HG03571 (cell line): ENCODE measurements around the gene DUSP28.
A peak's percentile ranks its signal among the peaks of the same experiment; 100 is the strongest.
"Not testable (repeated sequence)": the region's sequence is repeated elsewhere in the genome, so short reads cannot be mapped to it uniquely, and the experiment has no call there.

Experiments used
- ATAC-seq: cut with Tn5 transposase; IDR thresholded peaks from one replicate; pipeline ENCODE4 v1.9.1; 2021; ENCODE audit not compliant: unreplicated experiment

Gene DUSP28

GRCh38 chr2:240560084-240560479 is at the start of gene DUSP28:
Gene DUSP28, plus strand, starts transcription at chr2:240560357. Its CDS starts 328 bp downstream, at chr2:240560685.
- peak; percentile 49 for ATAC-seq

DNA sequence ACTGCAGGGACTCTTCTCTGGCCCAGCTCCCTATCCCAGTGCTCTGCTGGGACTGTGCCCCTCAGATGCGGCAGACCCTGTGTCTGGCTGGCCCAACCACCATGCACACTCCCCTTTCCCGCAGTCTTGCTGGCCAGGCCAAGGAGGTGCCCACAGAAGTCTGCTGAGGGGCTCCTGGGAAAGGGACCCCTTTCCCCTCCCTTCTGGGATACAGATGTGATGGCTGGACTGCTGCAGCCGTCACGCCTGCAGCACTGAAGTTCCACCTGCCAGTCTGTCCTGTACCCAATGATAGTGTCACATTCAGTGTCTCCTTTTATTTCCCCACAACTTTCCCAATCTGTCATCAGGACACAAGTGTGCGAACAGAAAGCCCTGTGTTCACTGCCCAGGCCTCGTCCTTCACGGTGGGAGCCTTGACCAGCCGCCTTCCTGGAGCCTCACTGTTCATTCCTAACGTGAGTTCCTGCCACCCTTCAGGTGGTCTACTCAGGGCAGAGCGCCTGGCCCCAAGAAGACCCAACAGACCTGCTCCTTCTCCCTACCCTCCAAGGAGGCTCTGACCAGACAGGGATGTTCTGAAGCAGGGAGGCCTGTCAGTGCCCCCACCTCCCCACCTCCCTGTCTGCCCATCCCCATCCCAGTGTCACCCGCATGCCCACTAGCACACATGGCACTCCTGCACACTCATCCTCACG is 49.5 kb upstream of the DUSP28 start:
- no peak for ATAC-seq

- no peak for ATAC-seq
Measured at GRCh38 chr2:240511351-240512108, 48.6 kb upstream of the DUSP28 start.

GRCh38 chr2:240512109-240512485 is 48.1 kb upstream of the DUSP28 start:
- ATAC-seq = no peak

- ATAC-seq = no peak
Measured at GRCh38 chr2:240512666-240513535, 47.3 kb upstream of the DUSP28 start.

- ATAC-seq = peak; percentile 94
Measured at GRCh38 chr2:240513549-240514287, 46.4 kb upstream of the DUSP28 start.

DNA sequence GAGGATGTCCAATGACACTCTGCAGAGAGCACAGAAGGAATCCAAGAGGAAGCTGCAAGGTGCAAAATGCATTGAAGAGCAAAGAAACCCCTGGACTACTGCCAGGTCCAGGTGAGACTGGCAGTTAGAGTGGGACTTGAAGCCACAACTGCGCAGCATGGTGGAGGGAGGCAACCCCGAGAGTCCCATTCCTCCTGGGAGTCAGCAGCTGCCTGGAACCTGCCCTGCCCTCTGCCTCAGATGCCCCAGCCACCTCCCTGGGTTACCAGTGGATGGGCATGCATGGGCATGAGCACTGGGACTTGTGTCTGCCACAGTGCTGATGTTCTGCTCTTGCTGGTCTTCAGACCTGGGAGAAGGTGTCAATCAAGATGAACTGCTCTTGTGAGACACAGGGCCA is 45.5 kb upstream of the DUSP28 start:
- no peak for ATAC-seq

GRCh38 chr2:240517342-240517741 is 42.8 kb upstream of the DUSP28 start:
- ATAC-seq = no peak

DNA sequence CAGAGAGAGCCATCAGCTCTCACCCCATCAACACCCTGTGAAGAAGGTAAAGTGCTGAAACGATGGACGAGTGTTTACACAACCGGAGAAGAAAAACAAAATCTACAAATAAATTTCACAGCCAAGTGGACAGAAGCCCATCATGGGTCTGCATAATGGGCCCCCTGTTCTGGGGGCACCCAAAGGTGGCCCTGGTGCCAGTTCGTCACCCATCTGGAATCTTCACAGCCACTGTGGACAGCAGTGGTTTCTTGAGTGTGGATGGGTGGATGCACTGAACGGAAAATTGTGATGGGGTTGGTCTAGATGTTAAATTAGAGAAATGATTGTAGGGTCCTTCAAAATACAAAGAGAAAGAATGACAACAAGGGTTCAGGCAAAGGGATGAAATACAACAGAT is 41.2 kb upstream of the DUSP28 start:
- no peak for ATAC-seq

DNA sequence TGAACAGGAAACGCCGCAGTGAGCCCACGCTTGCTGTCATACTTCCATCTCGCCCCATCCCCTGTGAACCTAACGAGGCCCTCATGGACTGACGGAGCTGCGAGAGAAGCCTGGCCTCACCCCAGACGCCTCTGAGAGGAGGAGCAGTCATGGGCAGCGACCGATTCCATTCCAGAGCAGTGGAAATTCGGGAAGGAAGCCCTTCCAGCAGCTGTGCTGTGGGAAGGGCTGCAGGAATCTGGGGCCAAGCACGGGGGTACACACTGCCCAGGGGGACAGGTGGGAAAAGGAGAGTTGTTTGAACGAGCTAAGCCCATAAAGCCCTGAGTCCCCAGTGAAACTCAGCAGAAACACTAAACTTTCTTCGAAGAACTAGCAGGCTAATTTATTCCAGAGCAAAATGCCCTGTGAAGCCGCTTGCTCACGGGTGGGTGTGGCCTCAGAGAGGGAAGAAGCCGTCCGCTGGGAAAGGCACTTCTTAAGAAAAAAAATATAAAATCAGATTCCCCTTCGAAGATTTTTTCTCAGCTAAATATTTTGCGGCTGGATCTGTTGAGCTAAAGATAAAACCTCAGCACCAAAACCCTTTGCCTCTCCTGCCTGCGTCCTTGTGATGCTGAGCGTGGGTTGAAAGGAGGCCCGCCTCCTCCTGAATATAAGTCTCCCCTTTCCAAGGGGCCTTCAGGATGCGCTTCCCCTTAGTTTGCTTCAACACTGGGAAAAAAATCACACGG is 40.6 kb upstream of the DUSP28 start:
- ATAC-seq = no peak

DNA sequence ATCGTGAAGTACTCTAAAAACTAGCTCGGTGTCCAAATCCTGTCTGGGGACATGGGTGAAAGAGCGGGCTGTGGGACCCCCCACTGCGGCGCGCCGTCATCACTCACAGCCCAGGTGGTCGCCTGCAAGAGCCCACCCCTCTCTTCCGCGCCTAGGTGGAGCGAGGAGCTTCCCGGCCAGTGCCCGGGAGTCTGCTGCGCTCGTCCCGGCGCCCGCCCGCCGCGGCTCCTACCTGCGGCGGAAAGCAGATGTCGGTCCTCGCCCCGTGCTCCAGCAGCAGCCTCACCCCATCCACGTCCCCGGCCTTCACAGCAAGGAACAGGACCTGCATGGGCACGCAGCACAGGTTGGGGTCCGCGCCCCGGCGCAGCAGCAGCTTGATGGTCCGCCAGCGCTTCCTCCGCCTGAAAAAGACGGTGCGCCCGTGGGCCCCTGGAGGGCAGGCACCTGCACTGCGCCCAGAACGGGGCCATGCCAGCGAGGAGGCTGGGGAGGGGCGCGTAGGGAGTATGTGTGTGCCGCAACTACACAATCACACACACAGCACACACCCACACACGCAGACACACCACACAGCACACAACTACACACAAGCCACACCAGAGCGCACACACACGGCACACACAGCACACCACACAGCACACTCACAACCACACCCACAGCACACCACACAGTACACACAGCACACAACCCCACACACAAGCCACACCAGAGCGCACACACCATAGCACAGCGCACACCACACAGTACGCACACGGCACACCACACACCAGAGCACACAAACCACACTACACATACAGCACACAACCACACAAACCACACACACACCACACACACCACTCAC is 39.8 kb upstream of the DUSP28 start:
- no peak for ATAC-seq

- no peak for ATAC-seq
Measured at GRCh38 chr2:240520974-240521350, 39.2 kb upstream of the DUSP28 start.

GRCh38 chr2:240521885-240522284 is 38.3 kb upstream of the DUSP28 start:
- ATAC-seq = not testable (repeated sequence)

DNA sequence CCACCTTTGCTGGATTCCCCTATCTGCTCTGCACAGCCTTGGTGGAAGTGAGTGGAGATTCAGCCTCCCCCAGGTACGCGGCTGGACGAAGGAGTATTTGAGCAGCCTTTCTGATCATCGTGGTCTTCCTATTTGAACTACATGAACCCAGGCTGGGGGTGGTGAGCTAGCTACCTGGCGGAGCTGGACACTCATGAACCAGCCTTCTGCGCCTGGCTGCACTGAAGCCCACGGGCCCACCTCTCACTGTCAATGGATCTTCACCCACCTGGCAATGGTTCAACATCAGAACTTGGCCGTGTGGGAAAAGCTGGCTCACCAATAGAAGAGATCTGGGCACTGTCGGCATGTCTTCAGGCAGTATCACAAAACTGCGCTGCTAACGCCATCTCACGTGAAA is 37.8 kb upstream of the DUSP28 start:
- ATAC-seq = no peak

- ATAC-seq = no peak
Measured at GRCh38 chr2:240523451-240524281, 36.5 kb upstream of the DUSP28 start.

- ATAC-seq = no peak
Measured at GRCh38 chr2:240524963-240525718, 35.0 kb upstream of the DUSP28 start.

GRCh38 chr2:240525802-240526201 is 34.4 kb upstream of the DUSP28 start:
- no peak for ATAC-seq

GRCh38 chr2:240526521-240526920 is 33.6 kb upstream of the DUSP28 start:
- no peak for ATAC-seq
